Common myeloid progenitor, CD34-positive (primary cell): ENCODE results near the gene SLC12A9.
"Not testable (repeated sequence)": the region's sequence is repeated elsewhere in the genome, so short reads cannot be mapped to it uniquely, and the experiment has no call there.

ENCODE experiments used
- CTCF ChIA-PET: fragments of 350-600 bp; sonication (Branson Sonifier 250); formaldehyde crosslinking; loops from one replicate; lab custom pipeline; 2021; ENCODE audit warnings: antibody characterized with exemption; lab: Charles Lee
- POLR2A ChIA-PET: fragments of 350-600 bp; sonication (Branson Sonifier 250); formaldehyde crosslinking; loops from one replicate; lab custom pipeline; 2021; ENCODE audit warnings: antibody characterized with exemption; lab: Charles Lee
- DNase-seq, 3 donors: peaks; one replicate each; pipeline versions ENCODE4 v3.0.0 to v3.0.0-alpha.2; 2013
- H3K27ac ChIP-seq, 2 experiments: 1 replicate in 1 of 2; 2 replicates in 1 of 2; pipeline ENCODE4 v1.7.0; 2013; ENCODE audit warnings: inconsistent platforms in 2 of 2, low read length in 2 of 2, mild to moderate bottlenecking in 2 of 2, low read depth in 1 of 2, moderate library complexity in 1 of 2; ENCODE audit not compliant: severe bottlenecking in 2 of 2, insufficient read depth in 1 of 2, poor library complexity in 1 of 2
- H3K27me3 ChIP-seq, 5 experiments: replicated peaks in 2 of 5; 1 replicate in 3 of 5; 2 replicates in 2 of 5; pipeline versions ENCODE4 v1.6.1 to v1.7.0; 2013; ENCODE audit warnings: low read length in 4 of 5, mild to moderate bottlenecking in 2 of 5, moderate library complexity in 2 of 5, inconsistent platforms in 1 of 5; ENCODE audit not compliant: insufficient read depth in 5 of 5, control insufficient read depth in 4 of 5
- H3K36me3 ChIP-seq, 4 experiments: 1 replicate in 2 of 4; 2 replicates in 2 of 4; pipeline versions ENCODE4 v1.6.1 to v1.7.0; 2013; ENCODE audit warnings: low read length in 3 of 4, control low read depth in 1 of 4, mild to moderate bottlenecking in 1 of 4; ENCODE audit not compliant: control insufficient read depth in 4 of 4, insufficient read depth in 4 of 4
- H3K4me1 ChIP-seq, 4 experiments: 1 replicate in 3 of 4; 2 replicates in 1 of 4; pipeline versions ENCODE4 v1.6.1 to v1.7.1; 2013; ENCODE audit warnings: low read length in 3 of 4, mild to moderate bottlenecking in 3 of 4, control low read depth in 1 of 4, inconsistent platforms in 1 of 4, moderate library complexity in 1 of 4; ENCODE audit not compliant: control insufficient read depth in 4 of 4, insufficient read depth in 4 of 4; ENCODE audit errors: control extremely low read depth in 1 of 4
- H3K4me3 ChIP-seq, 7 experiments: 1 replicate in 4 of 7; 2 replicates in 3 of 7; pipeline versions ENCODE4 v1.5.1 to v1.7.0; 2013; ENCODE audit warnings: mild to moderate bottlenecking in 7 of 7, low read length in 6 of 7, moderate library complexity in 6 of 7, inconsistent platforms in 2 of 7, low read depth in 2 of 7, control low read depth in 1 of 7; ENCODE audit not compliant: insufficient read depth in 4 of 7, control insufficient read depth in 1 of 7; ENCODE audit errors: extremely low read depth in 1 of 7
- H3K9me3 ChIP-seq, 5 experiments: 1 replicate in 4 of 5; 2 replicates in 1 of 5; pipeline versions ENCODE4 v1.6.1 to v1.7.1; 2013; ENCODE audit warnings: low read length in 4 of 5, mild to moderate bottlenecking in 2 of 5, inconsistent platforms in 1 of 5, low read depth in 1 of 5, moderate library complexity in 1 of 5; ENCODE audit not compliant: control insufficient read depth in 4 of 5, insufficient read depth in 2 of 5; ENCODE audit errors: control extremely low read depth in 1 of 5
- WGBS: methylation state at CpG from one replicate; pipeline ENCODE4 v1.1.5; 2013; ENCODE audit not compliant: insufficient coverage; 5-methylcytosine and 5-hydroxymethylcytosine counted together

SLC12A9 gene

GRCh38 chr7:100901921-100902332 is 49.4 kb downstream of the SLC12A9 start:
- no peak overlapping the region for H3K27ac ChIP-seq
- H3K9me3 ChIP-seq, result no peaks in the 10 kb centered on the region
- H3K36me3 ChIP-seq, result no peaks in the 10 kb centered on the region
- CTCF ChIA-PET, result interaction anchor here (0.9 to 2.1 kb wide), 2 partner anchors 9 to 49 kb away, joined by 3 to 4 read pairs; no protein-coding TSS in a partner anchor
- peaks cover 0 to 19% (median 5%) of the 10 kb centered on the region in 5 experiments for H3K27me3 ChIP-seq
- 83% methylated on average over 4 of the region's 5 CpGs for WGBS
- no peak overlapping the region for H3K4me3 ChIP-seq
- peaks cover 0 to 3% (median under 1%) of the 10 kb centered on the region in 4 experiments for H3K4me1 ChIP-seq
- DNase-seq, result no peak
- POLR2A ChIA-PET, result no interaction called here

DNA sequence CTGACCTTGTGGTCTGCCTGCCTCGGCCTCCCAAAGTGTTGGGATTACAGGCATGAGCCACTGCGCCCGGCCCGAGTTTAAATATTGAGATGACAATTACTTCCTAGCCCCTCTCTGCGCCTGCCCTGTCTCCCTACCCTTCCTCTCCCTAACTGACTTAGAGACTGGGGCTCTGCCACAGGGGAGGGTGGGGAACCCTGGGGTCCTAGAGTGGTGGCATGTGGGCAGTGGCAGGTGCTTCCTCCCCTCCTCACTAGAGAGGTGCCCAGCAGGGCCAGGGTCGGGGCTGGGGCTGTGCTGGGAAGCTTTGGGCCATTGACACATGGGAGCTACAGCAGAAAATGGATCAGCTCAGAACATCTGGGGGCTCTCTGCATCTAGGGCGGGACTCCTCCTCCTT is 50.1 kb downstream of the SLC12A9 start:
- no peak overlapping the region for H3K27ac ChIP-seq
- ChIA-PET POLR2A (no interaction called here), CTCF (interaction anchor here (0.5 to 2.1 kb wide), 3 partner anchors 8 to 275 kb away, joined by 3 to 4 read pairs (median 4); no protein-coding TSS in a partner anchor)
- no peaks in the 10 kb centered on the region for H3K9me3 ChIP-seq
- H3K27me3 ChIP-seq, result peaks cover 0 to 13% (median 4%) of the 10 kb centered on the region in 5 experiments
- WGBS, result 100% methylated on average over 1 of the region's 7 CpGs
- H3K4me1 ChIP-seq, result no peaks in the 10 kb centered on the region
- no peak for DNase-seq
- H3K36me3 ChIP-seq, result no peaks in the 10 kb centered on the region
- H3K4me3 ChIP-seq, result no peak overlapping the region

DNA sequence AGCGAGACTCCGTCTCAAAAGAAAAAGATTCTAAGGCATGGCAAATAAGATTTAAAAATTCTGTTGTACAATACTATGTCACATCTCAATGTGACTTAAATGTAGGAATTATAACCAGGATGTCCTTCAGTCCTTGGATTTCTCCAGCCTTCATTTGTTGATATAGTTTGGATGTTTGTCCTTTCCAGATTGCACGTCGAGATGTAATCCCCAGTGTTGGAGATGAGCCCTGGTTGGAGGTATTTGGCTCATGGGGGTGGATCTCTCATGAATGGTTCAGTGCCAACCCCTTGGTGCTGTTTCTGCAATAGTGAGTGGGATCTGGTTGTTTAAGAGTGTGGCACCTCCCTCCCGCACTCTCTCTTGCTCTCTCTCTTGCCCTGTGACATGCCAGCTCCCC is 56.0 kb downstream of the SLC12A9 start:
- H3K9me3 ChIP-seq, result peaks cover 0 to 2% (median 0%) of the 10 kb centered on the region in 5 experiments
- DNase-seq, result no peak
- WGBS, result 94% methylated on average over 3 of the region's 5 CpGs
- POLR2A ChIA-PET, result no interaction called here
- H3K4me1 ChIP-seq, result no peaks in the 10 kb centered on the region
- H3K4me3 ChIP-seq, result no peak overlapping the region
- no peaks in the 10 kb centered on the region for H3K36me3 ChIP-seq
- no peak overlapping the region for H3K27ac ChIP-seq
- CTCF ChIA-PET, result no interaction called here
- H3K27me3 ChIP-seq, result no peaks in the 10 kb centered on the region

- H3K27me3 ChIP-seq, POLR2A ChIA-PET, H3K27ac ChIP-seq, H3K36me3 ChIP-seq, H3K4me3 ChIP-seq, H3K9me3 ChIP-seq, H3K4me1 ChIP-seq: not testable (repeated sequence)
- 28% methylated on average over 4 of the region's 7 CpGs for WGBS
- DNase-seq, result peak; percentile 53 to 79 (median 79)
- CTCF ChIA-PET, result interaction anchor here (0.6 to 1.9 kb wide), 5 partner anchors 9 to 581 kb away, joined by 3 to 6 read pairs (median 4); no protein-coding TSS in a partner anchor
Observed at GRCh38 chr7:100910443-100910842, 57.9 kb downstream of the SLC12A9 start.

DNA sequence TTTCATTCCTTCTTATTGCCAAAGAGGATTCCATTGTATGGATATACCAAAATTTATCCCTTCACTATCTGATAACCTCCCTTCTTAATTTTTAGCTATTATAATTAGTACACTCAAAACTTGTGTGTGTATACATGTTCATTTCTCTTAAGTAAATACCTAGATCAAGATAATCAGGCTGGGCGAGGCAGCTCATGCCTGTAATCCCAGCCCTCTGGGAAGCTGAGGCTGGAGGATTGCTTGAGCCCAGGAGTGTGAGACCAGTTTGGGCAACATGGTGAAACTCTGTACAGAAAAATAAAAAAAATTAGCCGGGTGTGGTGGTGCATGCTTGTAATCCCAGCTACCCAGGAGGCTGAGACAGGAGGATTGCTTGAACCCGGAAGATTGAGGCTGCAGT is 59.0 kb downstream of the SLC12A9 start:
- H3K4me1 ChIP-seq, result no peaks in the 10 kb centered on the region
- 100% methylated on average over 3 of the region's 3 CpGs for WGBS
- H3K9me3 ChIP-seq, result peaks cover 0 to 2% (median 0%) of the 10 kb centered on the region in 5 experiments
- no peaks in the 10 kb centered on the region for H3K27me3 ChIP-seq
- no peaks in the 10 kb centered on the region for H3K36me3 ChIP-seq
- POLR2A ChIA-PET, result interaction anchor here (0.7 kb wide), 1 partner anchor 626 kb away, joined by 5 read pairs; no protein-coding TSS in a partner anchor
- no peak for DNase-seq
- CTCF ChIA-PET, result interaction anchor here (1.1 to 1.7 kb wide), 2 partner anchors 10 to 13 kb away, joined by 3 to 4 read pairs; no protein-coding TSS in a partner anchor
- H3K27ac ChIP-seq, result no peak overlapping the region
- no peak overlapping the region for H3K4me3 ChIP-seq

DNA sequence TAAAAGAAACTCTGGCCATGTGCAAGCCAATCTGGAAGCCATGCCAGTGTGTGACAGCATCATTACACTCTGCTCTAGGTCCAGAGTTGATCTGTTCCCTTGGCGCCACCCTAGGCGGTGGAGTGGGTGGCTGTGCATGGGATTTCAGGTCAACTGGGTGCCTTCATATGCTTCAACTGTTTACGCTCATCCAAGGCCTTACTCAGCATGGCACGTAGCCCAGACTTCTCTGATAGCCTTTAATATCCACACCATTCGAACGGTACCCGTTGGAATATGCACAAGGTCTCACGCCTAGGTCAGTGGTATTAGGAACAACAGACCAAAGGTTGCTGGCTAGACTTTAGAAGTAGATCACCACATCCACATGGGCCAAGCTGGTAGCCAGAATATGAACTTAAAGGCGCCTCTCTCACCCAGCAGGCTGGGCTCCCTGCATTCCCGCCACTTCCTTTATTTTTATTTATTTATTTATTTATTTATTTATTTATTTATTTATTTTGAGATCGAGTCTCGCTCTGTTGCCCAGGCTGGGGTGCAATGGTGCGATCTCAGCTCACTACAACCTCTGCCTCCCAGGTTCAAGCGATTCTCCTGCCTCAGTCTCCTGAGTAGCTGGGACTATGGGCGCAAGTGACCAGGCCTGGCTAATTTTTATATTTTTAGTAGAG is 61.8 kb downstream of the SLC12A9 start:
- no peak overlapping the region for H3K27ac ChIP-seq
- H3K36me3 ChIP-seq, result no peaks in the 10 kb centered on the region
- H3K4me3 ChIP-seq, result no peak overlapping the region
- no peaks in the 10 kb centered on the region for H3K4me1 ChIP-seq
- no peaks in the 10 kb centered on the region for H3K27me3 ChIP-seq
- ChIA-PET CTCF (no interaction called here), POLR2A (no interaction called here)
- no peaks in the 10 kb centered on the region for H3K9me3 ChIP-seq
- 86% methylated on average over 6 of the region's 15 CpGs for WGBS
- DNase-seq, result no peak

GRCh38 chr7:100914879-100915447 is 62.5 kb downstream of the SLC12A9 start:
- H3K4me1 ChIP-seq, result no peaks in the 10 kb centered on the region
- H3K27me3 ChIP-seq, result no peaks in the 10 kb centered on the region
- no peak overlapping the region for H3K27ac ChIP-seq
- no peak overlapping the region for H3K4me3 ChIP-seq
- CTCF ChIA-PET, result no interaction called here
- peak in 2 of 3 donors; percentile 38 to 43 for DNase-seq
- WGBS, result 93% methylated on average over 7 of the region's 8 CpGs
- POLR2A ChIA-PET, result no interaction called here
- H3K36me3 ChIP-seq, result no peaks in the 10 kb centered on the region
- no peaks in the 10 kb centered on the region for H3K9me3 ChIP-seq
